ENCODE results near the gene FAHD2B. TPM values are rescaled to one million over a fixed set of nuclear protein-coding genes. Genes with fewer than 3 reads are reported as not detected.
A peak's percentile ranks its signal among the peaks of the same experiment; 100 is the strongest.
"Not testable (repeated sequence)": the region's sequence is repeated elsewhere in the genome, so short reads cannot be mapped to it uniquely, and the experiment has no call there.

Gene FAHD2B
- polyA plus RNA-seq, 1 of the 3 experiments (the other 2 are of a cell fraction), result 13.3 TPM

DNA sequence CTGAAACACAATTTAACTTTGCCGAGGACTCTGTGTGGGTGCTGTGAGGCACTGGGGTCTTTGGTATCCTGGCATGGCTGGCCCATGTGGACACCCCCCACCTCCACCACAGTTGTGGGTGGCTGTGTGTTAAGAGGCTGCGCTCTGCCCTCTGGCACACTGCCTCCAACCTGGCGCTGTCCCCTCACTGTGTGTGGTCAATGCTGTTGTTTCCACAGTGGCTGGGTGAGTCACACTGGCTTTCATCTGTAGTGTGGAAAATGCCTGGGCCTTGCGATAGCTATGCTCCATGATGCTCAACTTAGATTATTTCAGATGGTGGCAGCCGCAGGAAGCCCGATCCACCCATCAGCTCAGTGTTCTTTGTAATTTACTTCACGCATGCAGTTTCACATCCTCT, 9.6 kb downstream of the FAHD2B start:
- H3K9me3 ChIP-seq; H3K27me3 ChIP-seq (ENCODE audit: insufficient read depth); POLR2A ChIA-PET; H3K36me3 ChIP-seq (replicated peaks in 1 of 2; ENCODE audit: control insufficient read depth in 1 of 2, insufficient read depth in 2 of 2, low read length in 1 of 2); H3K27ac ChIP-seq (ENCODE audit: low read depth in 2 of 2, low read length in 1 of 2); H3K9me2 ChIP-seq; H3K4me3 ChIP-seq (ENCODE audit: low read depth in 2 of 2, low read length in 1 of 2); DNase-seq; H2AFZ ChIP-seq (ENCODE audit: low read depth); H3K9ac ChIP-seq; H4K20me1 ChIP-seq (ENCODE audit: insufficient read depth); H3K4me2 ChIP-seq; H3K4me1 ChIP-seq (ENCODE audit: control insufficient read depth in 1 of 2, insufficient read depth in 2 of 2, low read depth in 1 of 2, low read length in 1 of 2); H3K79me2 ChIP-seq (ENCODE audit: insufficient read depth); CTCF ChIA-PET; H3F3A ChIP-seq (replicated peaks; ENCODE audit: insufficient read depth): not testable (repeated sequence)
- 100% methylated on average over 1 of the region's 7 CpGs for WGBS (ENCODE audit: low lambda C conversion rate)

DNA sequence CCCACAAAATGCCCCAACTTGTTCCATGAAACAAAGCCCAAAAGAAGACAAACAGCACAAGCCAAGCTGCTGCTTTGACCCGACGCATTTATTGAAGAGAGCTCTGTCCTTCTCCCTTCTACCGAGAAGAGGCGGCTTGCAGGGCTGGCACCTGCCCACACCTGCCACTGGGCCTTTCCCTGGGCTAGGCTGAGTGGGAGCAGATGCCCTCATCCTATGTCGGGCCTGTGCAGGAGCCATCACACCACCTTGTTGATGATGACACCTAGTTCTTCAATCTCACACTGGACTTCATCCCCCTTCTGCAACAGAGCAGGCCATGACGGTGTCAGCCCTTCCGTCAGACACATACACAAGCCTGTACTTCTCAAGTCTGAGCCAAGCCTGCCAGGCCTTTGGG, 11.2 kb downstream of the FAHD2B start:
- H3K4me3 ChIP-seq (ENCODE audit: low read depth in 2 of 2, low read length in 1 of 2); POLR2A ChIA-PET; H3K4me2 ChIP-seq; H3K9me3 ChIP-seq; H4K20me1 ChIP-seq (ENCODE audit: insufficient read depth); H3K9me2 ChIP-seq; CTCF ChIA-PET; H3K27me3 ChIP-seq (ENCODE audit: insufficient read depth); H3K36me3 ChIP-seq (replicated peaks in 1 of 2; ENCODE audit: control insufficient read depth in 1 of 2, insufficient read depth in 2 of 2, low read length in 1 of 2); H3F3A ChIP-seq (replicated peaks; ENCODE audit: insufficient read depth); H3K9ac ChIP-seq; H3K27ac ChIP-seq (ENCODE audit: low read depth in 2 of 2, low read length in 1 of 2); H3K79me2 ChIP-seq (ENCODE audit: insufficient read depth); H2AFZ ChIP-seq (ENCODE audit: low read depth); H3K4me1 ChIP-seq (ENCODE audit: control insufficient read depth in 1 of 2, insufficient read depth in 2 of 2, low read depth in 1 of 2, low read length in 1 of 2); DNase-seq: not testable (repeated sequence)
- WGBS (ENCODE audit: low lambda C conversion rate), result 76% methylated on average over 7 of the region's 7 CpGs

DNA sequence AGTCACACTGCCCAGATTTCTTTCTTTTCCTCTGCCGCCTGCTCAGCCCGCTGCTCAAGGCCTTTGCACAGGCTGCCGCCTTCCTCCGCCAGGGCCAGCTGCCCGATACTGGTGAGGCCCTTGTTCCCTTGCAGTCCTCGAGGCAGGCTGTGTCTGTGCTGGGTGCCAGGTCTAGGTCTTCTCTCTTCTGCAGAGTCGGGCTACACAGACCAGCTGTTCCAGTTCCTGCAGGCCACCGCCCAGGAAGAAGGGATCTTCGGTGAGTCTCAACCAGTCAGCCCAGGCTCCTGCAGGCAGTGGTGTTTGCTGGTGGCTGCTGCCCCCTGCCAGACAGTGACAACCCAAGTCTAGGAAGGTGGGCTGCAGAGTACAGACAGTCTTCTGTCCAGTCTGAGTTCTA, 12.5 kb downstream of the FAHD2B start:
- CTCF ChIA-PET; H3K9ac ChIP-seq; H3K4me1 ChIP-seq (ENCODE audit: control insufficient read depth in 1 of 2, insufficient read depth in 2 of 2, low read depth in 1 of 2, low read length in 1 of 2); H3K4me2 ChIP-seq; H3K4me3 ChIP-seq (ENCODE audit: low read depth in 2 of 2, low read length in 1 of 2); H3F3A ChIP-seq (replicated peaks; ENCODE audit: insufficient read depth); H4K20me1 ChIP-seq (ENCODE audit: insufficient read depth); POLR2A ChIA-PET; H2AFZ ChIP-seq (ENCODE audit: low read depth); H3K27me3 ChIP-seq (ENCODE audit: insufficient read depth); H3K79me2 ChIP-seq (ENCODE audit: insufficient read depth); H3K27ac ChIP-seq (ENCODE audit: low read depth in 2 of 2, low read length in 1 of 2); H3K9me2 ChIP-seq; H3K9me3 ChIP-seq; H3K36me3 ChIP-seq (replicated peaks in 1 of 2; ENCODE audit: control insufficient read depth in 1 of 2, insufficient read depth in 2 of 2, low read length in 1 of 2): not testable (repeated sequence)
- peak; percentile 35 for TF ChIP-seq RAD21 (IDR thresholded peaks at IDR 0.05; ENCODE audit: low read length)
- DNase-seq, result peak; percentile 17
- 60% methylated on average over 1 of the region's 9 CpGs for WGBS (ENCODE audit: low lambda C conversion rate)

GRCh38 chr2:97080855-97081254, 13.8 kb downstream of the FAHD2B start:
- DNase-seq; H3K79me2 ChIP-seq (ENCODE audit: insufficient read depth); CTCF ChIA-PET; H3K9me3 ChIP-seq; H3K4me1 ChIP-seq (ENCODE audit: control insufficient read depth in 1 of 2, insufficient read depth in 2 of 2, low read depth in 1 of 2, low read length in 1 of 2); H4K20me1 ChIP-seq (ENCODE audit: insufficient read depth); H3K4me3 ChIP-seq (ENCODE audit: low read depth in 2 of 2, low read length in 1 of 2); POLR2A ChIA-PET; H3K9ac ChIP-seq; H3K4me2 ChIP-seq; H2AFZ ChIP-seq (ENCODE audit: low read depth); H3K27me3 ChIP-seq (ENCODE audit: insufficient read depth); H3K36me3 ChIP-seq (replicated peaks in 1 of 2; ENCODE audit: control insufficient read depth in 1 of 2, insufficient read depth in 2 of 2, low read length in 1 of 2); H3F3A ChIP-seq (replicated peaks; ENCODE audit: insufficient read depth); H3K9me2 ChIP-seq; H3K27ac ChIP-seq (ENCODE audit: low read depth in 2 of 2, low read length in 1 of 2): not testable (repeated sequence)
- 9% methylated on average over 1 of the region's 10 CpGs for WGBS (ENCODE audit: low lambda C conversion rate)

DNA sequence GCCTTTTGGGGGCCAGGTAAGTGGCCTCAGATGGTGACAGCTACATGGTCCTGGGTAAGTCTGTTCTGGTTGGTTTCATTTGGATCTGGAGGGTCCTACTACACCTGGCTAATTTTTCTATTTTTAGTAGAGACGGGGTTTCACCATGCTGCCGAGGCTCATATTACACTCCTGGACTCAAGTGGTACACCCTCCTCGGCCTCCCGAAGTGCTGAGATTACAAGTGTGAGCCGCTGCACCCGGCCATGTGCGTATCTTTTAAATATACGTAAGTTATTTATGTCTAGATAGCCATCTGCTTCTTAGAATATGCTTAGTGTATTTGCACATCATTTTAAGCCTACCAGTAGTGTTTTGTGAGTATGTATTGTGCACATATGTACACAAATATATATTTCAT, 17.5 kb downstream of the FAHD2B start:
- H3K9ac ChIP-seq; H2AFZ ChIP-seq (ENCODE audit: low read depth); H3K4me1 ChIP-seq (ENCODE audit: control insufficient read depth in 1 of 2, insufficient read depth in 2 of 2, low read depth in 1 of 2, low read length in 1 of 2); H3K27me3 ChIP-seq (ENCODE audit: insufficient read depth); CTCF ChIA-PET; H3K36me3 ChIP-seq (replicated peaks in 1 of 2; ENCODE audit: control insufficient read depth in 1 of 2, insufficient read depth in 2 of 2, low read length in 1 of 2); H3K79me2 ChIP-seq (ENCODE audit: insufficient read depth); H3K9me2 ChIP-seq; POLR2A ChIA-PET; H3F3A ChIP-seq (replicated peaks; ENCODE audit: insufficient read depth); H3K4me3 ChIP-seq (ENCODE audit: low read depth in 2 of 2, low read length in 1 of 2); H3K4me2 ChIP-seq; H3K27ac ChIP-seq (ENCODE audit: low read depth in 2 of 2, low read length in 1 of 2); H3K9me3 ChIP-seq; DNase-seq; H4K20me1 ChIP-seq (ENCODE audit: insufficient read depth): not testable (repeated sequence)
- 80% methylated on average over 8 of the region's 8 CpGs for WGBS (ENCODE audit: low lambda C conversion rate)

GRCh38 chr2:97070915-97071314, 23.8 kb downstream of the FAHD2B start:
- H3K79me2 ChIP-seq (ENCODE audit: insufficient read depth); H3K4me1 ChIP-seq (ENCODE audit: control insufficient read depth in 1 of 2, insufficient read depth in 2 of 2, low read depth in 1 of 2, low read length in 1 of 2); POLR2A ChIA-PET; H3K9ac ChIP-seq; H3K27ac ChIP-seq (ENCODE audit: low read depth in 2 of 2, low read length in 1 of 2); H3K9me3 ChIP-seq; H3K9me2 ChIP-seq; H3K4me2 ChIP-seq; H2AFZ ChIP-seq (ENCODE audit: low read depth); H4K20me1 ChIP-seq (ENCODE audit: insufficient read depth); H3F3A ChIP-seq (replicated peaks; ENCODE audit: insufficient read depth); DNase-seq; H3K4me3 ChIP-seq (ENCODE audit: low read depth in 2 of 2, low read length in 1 of 2); CTCF ChIA-PET; H3K36me3 ChIP-seq (replicated peaks in 1 of 2; ENCODE audit: control insufficient read depth in 1 of 2, insufficient read depth in 2 of 2, low read length in 1 of 2); H3K27me3 ChIP-seq (ENCODE audit: insufficient read depth): not testable (repeated sequence)
- WGBS (ENCODE audit: low lambda C conversion rate), result 17% methylated on average over 2 of the region's 3 CpGs

GRCh38 chr2:97068722-97069121, 26.0 kb downstream of the FAHD2B start:
- H3K36me3 ChIP-seq (replicated peaks in 1 of 2; ENCODE audit: control insufficient read depth in 1 of 2, insufficient read depth in 2 of 2, low read length in 1 of 2); POLR2A ChIA-PET; H3F3A ChIP-seq (replicated peaks; ENCODE audit: insufficient read depth); CTCF ChIA-PET; H3K4me1 ChIP-seq (ENCODE audit: control insufficient read depth in 1 of 2, insufficient read depth in 2 of 2, low read depth in 1 of 2, low read length in 1 of 2); H3K27me3 ChIP-seq (ENCODE audit: insufficient read depth); H2AFZ ChIP-seq (ENCODE audit: low read depth); H3K4me3 ChIP-seq (ENCODE audit: low read depth in 2 of 2, low read length in 1 of 2); H3K9me3 ChIP-seq; H3K4me2 ChIP-seq; H3K9me2 ChIP-seq; H3K27ac ChIP-seq (ENCODE audit: low read depth in 2 of 2, low read length in 1 of 2); DNase-seq; H4K20me1 ChIP-seq (ENCODE audit: insufficient read depth); H3K9ac ChIP-seq; H3K79me2 ChIP-seq (ENCODE audit: insufficient read depth): not testable (repeated sequence)
- WGBS (ENCODE audit: low lambda C conversion rate), result no CpG with 5 or more reads among the region's 5 CpGs
